ENCODE data around the gene ATP8B4.
A peak's percentile ranks its signal among the peaks of the same experiment; 100 is the strongest.
"Not testable (repeated sequence)": the region's sequence is repeated elsewhere in the genome, so short reads cannot be mapped to it uniquely, and the experiment has no call there.

ATP8B4 gene

GRCh38 chr15:50148362-50148963 is 29.4 kb upstream of the ATP8B4 start:
- Mint-ChIP-seq H3K27ac (no peak overlapping the region), H3K27me3 (peaks cover 1% of the 10 kb centered on the region), H3K9me3 (no peaks in the 10 kb centered on the region), H3K36me3 (ENCODE audit: low read depth) (no peaks in the 10 kb centered on the region), H3K4me1 (peaks cover 26% of the 10 kb centered on the region), H3K4me3 (no peak overlapping the region)
- ATAC-seq (no peak), DNase-seq (no peak)

- Mint-ChIP-seq H3K4me1 (peaks cover 28% of the 10 kb centered on the region), H3K4me3 (no peak overlapping the region), H3K27me3 (peaks cover 1% of the 10 kb centered on the region), H3K36me3 (ENCODE audit: low read depth) (no peaks in the 10 kb centered on the region), H3K9me3 (no peaks in the 10 kb centered on the region), H3K27ac (peak overlapping the region; percentile 30)
- no peak for ATAC-seq
- no peak for DNase-seq
Observed at GRCh38 chr15:50146632-50147031, 27.6 kb upstream of the ATP8B4 start.

- H3K4me1 Mint-ChIP-seq = peaks cover 22% of the 10 kb centered on the region
- DNase-seq (no peak), ATAC-seq (peak; percentile 45)
- H3K27ac Mint-ChIP-seq = peak overlapping the region; percentile 47
- H3K9me3 Mint-ChIP-seq = no peaks in the 10 kb centered on the region
- no peak overlapping the region for H3K4me3 Mint-ChIP-seq
- H3K27me3 Mint-ChIP-seq = peaks cover 1% of the 10 kb centered on the region
- H3K36me3 Mint-ChIP-seq (ENCODE audit: low read depth) = no peaks in the 10 kb centered on the region
Observed at GRCh38 chr15:50145451-50145872, 26.4 kb upstream of the ATP8B4 start.

- H3K4me3 Mint-ChIP-seq = no peak overlapping the region
- H3K27me3 Mint-ChIP-seq = peaks cover 1% of the 10 kb centered on the region
- peak overlapping the region; percentile 59 for H3K27ac Mint-ChIP-seq
- H3K36me3 Mint-ChIP-seq (ENCODE audit: low read depth) = no peaks in the 10 kb centered on the region
- DNase-seq (no peak), ATAC-seq (no peak)
- no peaks in the 10 kb centered on the region for H3K9me3 Mint-ChIP-seq
- peaks cover 20% of the 10 kb centered on the region for H3K4me1 Mint-ChIP-seq
Observed at GRCh38 chr15:50144341-50145120, 25.5 kb upstream of the ATP8B4 start.

GRCh38 chr15:50143255-50143860 is 24.3 kb upstream of the ATP8B4 start:
- peak; percentile 37 for ATAC-seq
- Mint-ChIP-seq H3K9me3 (no peaks in the 10 kb centered on the region), H3K27ac (no peak overlapping the region), H3K4me1 (peaks cover 24% of the 10 kb centered on the region), H3K4me3 (no peak overlapping the region), H3K36me3 (ENCODE audit: low read depth) (no peaks in the 10 kb centered on the region), H3K27me3 (peaks cover 1% of the 10 kb centered on the region)
- no peak for DNase-seq

GRCh38 chr15:50141856-50142255 is 22.8 kb upstream of the ATP8B4 start:
- no peaks in the 10 kb centered on the region for H3K36me3 Mint-ChIP-seq (ENCODE audit: low read depth)
- ATAC-seq (no peak), DNase-seq (no peak)
- no peaks in the 10 kb centered on the region for H3K9me3 Mint-ChIP-seq
- peaks cover 39% of the 10 kb centered on the region for H3K4me1 Mint-ChIP-seq
- peaks cover 1% of the 10 kb centered on the region for H3K27me3 Mint-ChIP-seq
- H3K4me3 Mint-ChIP-seq = no peak overlapping the region
- H3K27ac Mint-ChIP-seq = no peak overlapping the region

GRCh38 chr15:50140983-50141382 is 21.9 kb upstream of the ATP8B4 start:
- no peak for DNase-seq
- Mint-ChIP-seq H3K36me3 (ENCODE audit: low read depth) (no peaks in the 10 kb centered on the region), H3K4me1 (peaks cover 48% of the 10 kb centered on the region), H3K27ac (no peak overlapping the region), H3K27me3 (no peaks in the 10 kb centered on the region), H3K9me3 (no peaks in the 10 kb centered on the region), H3K4me3 (no peak overlapping the region)
- no peak for ATAC-seq

GRCh38 chr15:50140098-50140497 is 21.1 kb upstream of the ATP8B4 start:
- no peaks in the 10 kb centered on the region for H3K27me3 Mint-ChIP-seq
- H3K4me3 Mint-ChIP-seq = no peak overlapping the region
- H3K27ac Mint-ChIP-seq = no peak overlapping the region
- H3K9me3 Mint-ChIP-seq = no peaks in the 10 kb centered on the region
- DNase-seq = no peak
- no peak for ATAC-seq
- H3K36me3 Mint-ChIP-seq (ENCODE audit: low read depth) = no peaks in the 10 kb centered on the region
- H3K4me1 Mint-ChIP-seq = peaks cover 54% of the 10 kb centered on the region

GRCh38 chr15:50138391-50138790 is 19.4 kb upstream of the ATP8B4 start:
- peaks cover 56% of the 10 kb centered on the region for H3K4me1 Mint-ChIP-seq

GRCh38 chr15:50137893-50138292 is 18.9 kb upstream of the ATP8B4 start:
- DNase-seq (no peak), ATAC-seq (no peak)
- no peaks in the 10 kb centered on the region for H3K27me3 Mint-ChIP-seq
- H3K4me3 Mint-ChIP-seq = no peak overlapping the region
- no peaks in the 10 kb centered on the region for H3K9me3 Mint-ChIP-seq
- no peaks in the 10 kb centered on the region for H3K36me3 Mint-ChIP-seq (ENCODE audit: low read depth)
- peaks cover 56% of the 10 kb centered on the region for H3K4me1 Mint-ChIP-seq
- peak overlapping the region; percentile 95 for H3K27ac Mint-ChIP-seq

More at GRCh38 chr15:50138391-50138790, 19.4 kb upstream of the ATP8B4 start:
- no peaks in the 10 kb centered on the region for H3K27me3 Mint-ChIP-seq
- H3K27ac Mint-ChIP-seq = peak overlapping the region; percentile 95
- H3K4me3 Mint-ChIP-seq = no peak overlapping the region
- no peaks in the 10 kb centered on the region for H3K36me3 Mint-ChIP-seq (ENCODE audit: low read depth)
- DNase-seq (no peak), ATAC-seq (no peak)
- no peaks in the 10 kb centered on the region for H3K9me3 Mint-ChIP-seq

GRCh38 chr15:50137330-50137761 is 18.3 kb upstream of the ATP8B4 start:
- ATAC-seq = peak; percentile 80
- H3K27ac Mint-ChIP-seq = peak overlapping the region; percentile 95
- H3K4me1 Mint-ChIP-seq = peaks cover 59% of the 10 kb centered on the region
- peaks cover 4% of the 10 kb centered on the region for H3K36me3 Mint-ChIP-seq (ENCODE audit: low read depth)
- H3K4me3 Mint-ChIP-seq = peak overlapping the region; percentile 65
- peak; percentile 48 for DNase-seq
- H3K27me3 Mint-ChIP-seq = no peaks in the 10 kb centered on the region
- peaks cover 5% of the 10 kb centered on the region for H3K9me3 Mint-ChIP-seq

- Mint-ChIP-seq H3K9me3 (peaks cover 14% of the 10 kb centered on the region), H3K4me1 (peaks cover 62% of the 10 kb centered on the region), H3K27ac (peak overlapping the region; percentile 95), H3K4me3 (peak overlapping the region; percentile 56), H3K36me3 (ENCODE audit: low read depth) (peaks cover 7% of the 10 kb centered on the region), H3K27me3 (no peaks in the 10 kb centered on the region)
- DNase-seq (peak; percentile 53), ATAC-seq (peak; percentile 70)
Observed at GRCh38 chr15:50135031-50135551, 16.1 kb upstream of the ATP8B4 start.

- Mint-ChIP-seq H3K9me3 (peaks cover 14% of the 10 kb centered on the region), H3K36me3 (ENCODE audit: low read depth) (peaks cover 7% of the 10 kb centered on the region), H3K4me1 (peaks cover 60% of the 10 kb centered on the region), H3K27me3 (no peaks in the 10 kb centered on the region), H3K4me3 (peak overlapping the region; percentile 35), H3K27ac (peak overlapping the region; percentile 95)
- ATAC-seq (peak; percentile 1), DNase-seq (no peak)
Observed at GRCh38 chr15:50134524-50135024, 15.5 kb upstream of the ATP8B4 start.

- H3K27me3 Mint-ChIP-seq; DNase-seq; H3K36me3 Mint-ChIP-seq (ENCODE audit: low read depth); ATAC-seq: not testable (repeated sequence)
- Mint-ChIP-seq H3K4me3 (peak overlapping the region; percentile 34), H3K9me3 (peaks cover 18% of the 10 kb centered on the region), H3K27ac (peak overlapping the region; percentile 23), H3K4me1 (peaks cover 48% of the 10 kb centered on the region)
Observed at GRCh38 chr15:50132251-50132984, 13.4 kb upstream of the ATP8B4 start.
